Activated CD4-positive, CD25-positive, alpha-beta regulatory T cell treated with anti-CD3 and anti-CD28 coated beads, Interleukin-2, amount 50 U/mL, for 16 hours (primary cell): ENCODE results near the gene KLHL7.
"Not testable (repeated sequence)": the region's sequence is repeated elsewhere in the genome, so short reads cannot be mapped to it uniquely, and the experiment has no call there.

Source experiments
- DNase-seq: peaks from one replicate; pipeline ENCODE4 v3.0.0-alpha.2; 2020; ENCODE audit warnings: low read depth, low spot score

Gene KLHL7

GRCh38 chr7:23175938-23176337, 70.4 kb downstream of the KLHL7 start:
- no peak for DNase-seq

GRCh38 chr7:23181684-23182553, 76.3 kb downstream of the KLHL7 start, which contains the start of gene NUP42:
TSS of gene NUP42 (plus strand) at chr7:23182048. CDS start at chr7:23182086, 38 bp downstream.
- DNase-seq, result peak; percentile 89

- DNase-seq, result no peak
These were observed 77.9 kb downstream of the KLHL7 start for GRCh38 chr7:23183279-23184012.

GRCh38 chr7:23184291-23184690, 78.7 kb downstream of the KLHL7 start:
- DNase-seq, result no peak

- DNase-seq, result no peak
These were observed 79.2 kb downstream of the KLHL7 start for GRCh38 chr7:23184709-23185359.

GRCh38 chr7:23185980-23186379, 80.4 kb downstream of the KLHL7 start:
- DNase-seq, result no peak

- DNase-seq, result no peak
These were observed 85.4 kb downstream of the KLHL7 start for GRCh38 chr7:23191022-23191421.

GRCh38 chr7:23193650-23194227, 88.2 kb downstream of the KLHL7 start:
- DNase-seq, result not testable (repeated sequence)

- no peak for DNase-seq
These were observed 90.7 kb downstream of the KLHL7 start for GRCh38 chr7:23196306-23196705.

- DNase-seq, result not testable (repeated sequence)
These were observed 92.2 kb downstream of the KLHL7 start for GRCh38 chr7:23197745-23198144.

- no peak for DNase-seq
These were observed 94.7 kb downstream of the KLHL7 start for GRCh38 chr7:23200331-23200730.

GRCh38 chr7:23204241-23204640, 98.7 kb downstream of the KLHL7 start:
- DNase-seq, result no peak

- DNase-seq, result no peak
These were observed 100.0 kb downstream of the KLHL7 start for GRCh38 chr7:23205577-23205908.

- no peak for DNase-seq
These were observed 100.6 kb downstream of the KLHL7 start for GRCh38 chr7:23205909-23206767.

- DNase-seq, result no peak
These were observed 101.4 kb downstream of the KLHL7 start for GRCh38 chr7:23207021-23207420.

- DNase-seq, result no peak
These were observed 102.3 kb downstream of the KLHL7 start for GRCh38 chr7:23207884-23208283.

- DNase-seq, result no peak
These were observed 102.7 kb downstream of the KLHL7 start for GRCh38 chr7:23208316-23208715.

- no peak for DNase-seq
These were observed 104.9 kb downstream of the KLHL7 start for GRCh38 chr7:23210506-23210905.

GRCh38 chr7:23211589-23211988, 106.0 kb downstream of the KLHL7 start:
- DNase-seq, result no peak

GRCh38 chr7:23212395-23212794, 106.8 kb downstream of the KLHL7 start:
- no peak for DNase-seq

GRCh38 chr7:23212841-23213240, 107.3 kb downstream of the KLHL7 start:
- no peak for DNase-seq
